ENCODE data around the gene C7orf25. TPM values are rescaled to one million over a fixed set of nuclear protein-coding genes. Genes with fewer than 3 reads are reported as not detected.

The C7orf25 gene
- total and polyA plus RNA-seq, 2 of the 13 experiments (the other 11 are each of a cell fraction or from before 2014, with no cell fraction given), result 0.37 to 1.3 TPM

DNA sequence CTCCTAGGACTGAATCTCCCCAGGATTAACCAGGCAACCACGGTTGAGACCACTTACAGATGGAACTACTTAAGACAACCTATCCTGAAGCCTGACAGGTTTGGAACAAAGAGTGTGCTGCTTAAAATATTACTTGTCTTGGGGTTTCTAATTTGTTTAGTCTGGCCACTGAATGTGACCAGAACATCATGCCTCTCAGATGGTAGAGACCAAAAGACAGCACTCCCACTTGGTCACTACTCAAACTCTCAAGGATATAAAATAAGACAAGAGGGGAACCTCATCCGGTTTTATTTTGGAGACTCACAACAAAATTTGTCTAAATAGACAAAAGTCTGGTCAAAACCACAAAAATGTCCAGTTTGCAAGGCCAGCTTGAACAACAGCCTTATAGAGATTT is 35.7 kb upstream of the C7orf25 start (continued):
- TF ChIP-seq, protein P1, sequence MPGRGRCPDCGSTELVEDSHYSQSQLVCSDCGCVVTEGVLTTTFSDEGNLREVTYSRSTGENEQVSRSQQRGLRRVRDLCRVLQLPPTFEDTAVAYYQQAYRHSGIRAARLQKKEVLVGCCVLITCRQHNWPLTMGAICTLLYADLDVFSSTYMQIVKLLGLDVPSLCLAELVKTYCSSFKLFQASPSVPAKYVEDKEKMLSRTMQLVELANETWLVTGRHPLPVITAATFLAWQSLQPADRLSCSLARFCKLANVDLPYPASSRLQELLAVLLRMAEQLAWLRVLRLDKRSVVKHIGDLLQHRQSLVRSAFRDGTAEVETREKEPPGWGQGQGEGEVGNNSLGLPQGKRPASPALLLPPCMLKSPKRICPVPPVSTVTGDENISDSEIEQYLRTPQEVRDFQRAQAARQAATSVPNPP (CRISPR knock-in tag; IDR thresholded peaks at IDR 0.05), result no peak
- TF ChIP-seq, protein P2, sequence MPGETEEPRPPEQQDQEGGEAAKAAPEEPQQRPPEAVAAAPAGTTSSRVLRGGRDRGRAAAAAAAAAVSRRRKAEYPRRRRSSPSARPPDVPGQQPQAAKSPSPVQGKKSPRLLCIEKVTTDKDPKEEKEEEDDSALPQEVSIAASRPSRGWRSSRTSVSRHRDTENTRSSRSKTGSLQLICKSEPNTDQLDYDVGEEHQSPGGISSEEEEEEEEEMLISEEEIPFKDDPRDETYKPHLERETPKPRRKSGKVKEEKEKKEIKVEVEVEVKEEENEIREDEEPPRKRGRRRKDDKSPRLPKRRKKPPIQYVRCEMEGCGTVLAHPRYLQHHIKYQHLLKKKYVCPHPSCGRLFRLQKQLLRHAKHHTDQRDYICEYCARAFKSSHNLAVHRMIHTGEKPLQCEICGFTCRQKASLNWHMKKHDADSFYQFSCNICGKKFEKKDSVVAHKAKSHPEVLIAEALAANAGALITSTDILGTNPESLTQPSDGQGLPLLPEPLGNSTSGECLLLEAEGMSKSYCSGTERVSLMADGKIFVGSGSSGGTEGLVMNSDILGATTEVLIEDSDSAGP (CRISPR knock-in tag; IDR thresholded peaks at IDR 0.05; ENCODE audit: borderline replicate concordance), result no peak
- TF ChIP-seq ZNF850 (CRISPR knock-in tag; conservative IDR thresholded peaks at IDR 0.05), result no peak

DNA sequence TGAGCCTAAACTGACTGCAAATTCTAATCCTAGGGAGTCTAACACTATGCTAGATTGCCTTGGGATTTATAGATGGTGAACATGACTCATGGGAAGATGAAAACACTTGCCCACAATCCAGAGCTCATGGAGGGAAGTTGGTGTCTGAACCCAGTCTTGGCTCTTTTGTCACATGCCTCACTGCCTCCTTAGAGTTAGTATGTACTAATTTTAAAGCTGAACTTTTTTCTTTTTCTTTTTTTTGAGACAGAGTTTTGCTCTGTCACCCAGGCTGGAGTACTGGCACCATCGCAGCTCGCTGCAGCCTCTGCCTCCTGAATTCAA is 34.7 kb upstream of the C7orf25 start:
- TF ChIP-seq HNRNPH1 (optimal IDR thresholded peaks at IDR 0.05; ENCODE audit: low read depth, low read length), result no peak
- no peak for TF ChIP-seq MAFK (conservative IDR thresholded peaks at IDR 0.05 in 1 of 2, IDR thresholded peaks at IDR 0.05 in 1 of 2; ENCODE audit: low read length in 2 of 2)
- no peak for TF ChIP-seq ZSCAN20 (CRISPR knock-in tag; IDR thresholded peaks at IDR 0.05; ENCODE audit: borderline replicate concordance)
- TF ChIP-seq SMYD3 (CRISPR knock-in tag; IDR thresholded peaks at IDR 0.05), result no peak
- no peak for TF ChIP-seq NFE2 (CRISPR knock-in tag; IDR thresholded peaks at IDR 0.05)
- no peak for TF ChIP-seq EEA1 (CRISPR knock-in tag; IDR thresholded peaks at IDR 0.05; ENCODE audit: borderline replicate concordance)
- TF ChIP-seq, protein P2 (CRISPR knock-in tag; IDR thresholded peaks at IDR 0.05; ENCODE audit: borderline replicate concordance), result no peak
- TF ChIP-seq, protein P3, sequence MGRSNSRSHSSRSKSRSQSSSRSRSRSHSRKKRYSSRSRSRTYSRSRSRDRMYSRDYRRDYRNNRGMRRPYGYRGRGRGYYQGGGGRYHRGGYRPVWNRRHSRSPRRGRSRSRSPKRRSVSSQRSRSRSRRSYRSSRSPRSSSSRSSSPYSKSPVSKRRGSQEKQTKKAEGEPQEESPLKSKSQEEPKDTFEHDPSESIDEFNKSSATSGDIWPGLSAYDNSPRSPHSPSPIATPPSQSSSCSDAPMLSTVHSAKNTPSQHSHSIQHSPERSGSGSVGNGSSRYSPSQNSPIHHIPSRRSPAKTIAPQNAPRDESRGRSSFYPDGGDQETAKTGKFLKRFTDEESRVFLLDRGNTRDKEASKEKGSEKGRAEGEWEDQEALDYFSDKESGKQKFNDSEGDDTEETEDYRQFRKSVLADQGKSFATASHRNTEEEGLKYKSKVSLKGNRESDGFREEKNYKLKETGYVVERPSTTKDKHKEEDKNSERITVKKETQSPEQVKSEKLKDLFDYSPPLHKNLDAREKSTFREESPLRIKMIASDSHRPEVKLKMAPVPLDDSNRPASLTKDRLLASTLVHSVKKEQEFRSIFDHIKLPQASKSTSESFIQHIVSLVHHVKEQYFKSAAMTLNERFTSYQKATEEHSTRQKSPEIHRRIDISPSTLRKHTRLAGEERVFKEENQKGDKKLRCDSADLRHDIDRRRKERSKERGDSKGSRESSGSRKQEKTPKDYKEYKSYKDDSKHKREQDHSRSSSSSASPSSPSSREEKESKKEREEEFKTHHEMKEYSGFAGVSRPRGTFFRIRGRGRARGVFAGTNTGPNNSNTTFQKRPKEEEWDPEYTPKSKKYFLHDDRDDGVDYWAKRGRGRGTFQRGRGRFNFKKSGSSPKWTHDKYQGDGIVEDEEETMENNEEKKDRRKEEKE (IDR thresholded peaks at IDR 0.05), result no peak
- TF ChIP-seq, protein P4, sequence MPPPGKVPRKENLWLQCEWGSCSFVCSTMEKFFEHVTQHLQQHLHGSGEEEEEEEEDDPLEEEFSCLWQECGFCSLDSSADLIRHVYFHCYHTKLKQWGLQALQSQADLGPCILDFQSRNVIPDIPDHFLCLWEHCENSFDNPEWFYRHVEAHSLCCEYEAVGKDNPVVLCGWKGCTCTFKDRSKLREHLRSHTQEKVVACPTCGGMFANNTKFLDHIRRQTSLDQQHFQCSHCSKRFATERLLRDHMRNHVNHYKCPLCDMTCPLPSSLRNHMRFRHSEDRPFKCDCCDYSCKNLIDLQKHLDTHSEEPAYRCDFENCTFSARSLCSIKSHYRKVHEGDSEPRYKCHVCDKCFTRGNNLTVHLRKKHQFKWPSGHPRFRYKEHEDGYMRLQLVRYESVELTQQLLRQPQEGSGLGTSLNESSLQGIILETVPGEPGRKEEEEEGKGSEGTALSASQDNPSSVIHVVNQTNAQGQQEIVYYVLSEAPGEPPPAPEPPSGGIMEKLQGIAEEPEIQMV (CRISPR knock-in tag; IDR thresholded peaks at IDR 0.05; ENCODE audit: low read depth), result no peak
- no peaks in the 10 kb centered on the region for H4K20me1 ChIP-seq (ENCODE audit: insufficient read depth, low read length)
- no peak overlapping the region for H3K9ac ChIP-seq (ENCODE audit: insufficient read depth, low read depth, low read length)
- DNase-seq (ENCODE audit: low spot score), result no peak
- in situ Hi-C loops (cut with HindIII; ENCODE audit: extremely low pct_ligation_motif_present, low pct_unique_long_range_greater_than_20kb) (loop anchor here (10.0 kb wide), 3 partner anchors 158 to 488 kb away; no protein-coding TSS in a partner anchor), intact Hi-C loops (cut with micrococcal nuclease; ENCODE audit: unreplicated experiment) (no loop called here)
- H3K27ac ChIP-seq (ENCODE audit: extremely low read length, insufficient read depth, low read length), result no peak overlapping the region
- H2AFZ ChIP-seq (ENCODE audit: low read length), result no peak overlapping the region
- BruUV-seq (replicated peaks), result no TSS peak
- no peaks in the 10 kb centered on the region for H3K27me3 ChIP-seq (ENCODE audit: control insufficient read depth in 1 of 2, insufficient read depth in 2 of 2, low read length in 2 of 2)
- H3K9me3 ChIP-seq (ENCODE audit: low read length), result no peaks in the 10 kb centered on the region
- 38% methylated on average over 2 of the region's 2 CpGs for WGBS (ENCODE audit: low lambda C conversion rate)
- H3K4me2 ChIP-seq (ENCODE audit: low read depth, low read length), result no peak overlapping the region
- ChIA-PET POLR2A (no interaction called here), CTCF (ENCODE audit: low intra/inter-chr PET ratio, low total read pairs) (no interaction called here)
- H3K4me1 ChIP-seq (ENCODE audit: insufficient read depth, low read length), result no peaks in the 10 kb centered on the region
- H3K4me3 ChIP-seq (replicated peaks in 1 of 3; ENCODE audit: insufficient read depth in 1 of 3, low read depth in 2 of 3, low read length in 3 of 3), result no peak overlapping the region
- H3K79me2 ChIP-seq (ENCODE audit: insufficient read depth, low read length), result no peaks in the 10 kb centered on the region
- no peak for FAIRE-seq
- no peak for ATAC-seq
- H3K36me3 ChIP-seq (replicated peaks in 1 of 2; ENCODE audit: control insufficient read depth in 1 of 2, insufficient read depth in 2 of 2, low read length in 2 of 2), result no peaks in the 10 kb centered on the region
